Heart right ventricle (tissue), 16 donors: ENCODE measurements around the gene KMT2C. TPM values are rescaled to one million over a fixed set of nuclear protein-coding genes. Genes with fewer than 3 reads are reported as not detected.

ENCODE experiments used
- ATAC-seq, 8 donors: fragments of 200-7000 bp; cut with Tn5 transposase; one replicate each; pipeline ENCODE4 v1.9.1; 2020; ENCODE audit warnings: mild to moderate bottlenecking in 8 of 8, moderate library complexity in 8 of 8, moderate number of reproducible peaks in 1 of 8
- DNase-seq, 2 donors: peaks; one replicate each; pipeline ENCODE4 v3.0.0-alpha.2; 2020
- H3K27ac ChIP-seq, 10 donors: fragments of 200-600 bp; sonication (generic) in 2 of 10; one replicate each; pipeline versions ENCODE4 v1.5.0 to v1.8.0; 2020 to 2022; ENCODE audit warnings: mild to moderate bottlenecking in 3 of 10
- H3K27me3 ChIP-seq, 7 donors: fragments of 200-600 bp; one replicate each; pipeline ENCODE4 v1.8.0; 2021 to 2022; ENCODE audit warnings: mild to moderate bottlenecking in 2 of 7
- H3K36me3 ChIP-seq, 9 donors: fragments of 200-600 bp; sonication (generic) in 1 of 9; one replicate each; pipeline versions ENCODE4 v1.5.0 to v1.8.0; 2020 to 2022; ENCODE audit warnings: mild to moderate bottlenecking in 2 of 9
- H3K4me1 ChIP-seq, 9 donors: fragments of 200-600 bp; sonication (generic) in 1 of 9; one replicate each; pipeline versions ENCODE4 v1.5.0 to v1.8.0; 2020 to 2022; ENCODE audit warnings: mild to moderate bottlenecking in 4 of 9
- H3K4me3 ChIP-seq, 10 donors: fragments of 200-600 bp; sonication (generic) in 2 of 10; one replicate each; pipeline versions ENCODE4 v1.5.0 to v1.8.0; 2020 to 2022; ENCODE audit warnings: mild to moderate bottlenecking in 7 of 10, moderate library complexity in 2 of 10
- H3K9me3 ChIP-seq, 11 donors: fragments of 200-600 bp in 10 of 11; sonication (generic) in 2 of 11; one replicate each; pipeline versions ENCODE4 v1.5.0 to v1.8.0; 2013 to 2022; ENCODE audit warnings: mild to moderate bottlenecking in 2 of 11, control low read depth in 1 of 11, moderate library complexity in 1 of 11
- WGBS, 2 donors: extraction: QIAGEN DNeasy Blood & Tissue Kit; methylation state at CpG; one replicate each; pipeline ENCODE4 v1.1.7; 2013; ENCODE audit warnings: inconsistent platforms in 1 of 2; 5-methylcytosine and 5-hydroxymethylcytosine counted together
- intact Hi-C, 10 donors: fragments of 100-400 bp; cut with DNase I; formaldehyde crosslinking; loops; one replicate each; pipeline versions ENCODE4 v1.11.1 to v1.14.2; 2022
- polyA plus RNA-seq, 2 donors: library from polyadenylated mRNA; stranded (reverse); fragments of 200-250 nt; gene quantifications; one replicate each; pipeline ENCODE4 v1.2.3, GENCODE V29; 2013
- total RNA-seq, 10 donors: library from RNA; stranded (reverse); fragmentation: NEBNext Ultra II Directional in 3 of 10; extraction: Animal tissue kit (Norgen Biotek cat#: 25700) in 3 of 10; gene quantifications; one replicate each; pipeline versions ENCODE4 v1.2.1 to v1.2.4, GENCODE V29; 2021 to 2023
- TF ChIP-seq, protein P1 (sequence below), 9 donors: fragments of 200-600 bp; sonication (generic) in 2 of 9; IDR thresholded peaks; one replicate each; pipeline versions ENCODE4 v1.5.0 to v1.8.0; 2021 to 2022; ENCODE audit warnings: antibody characterized with exemption in 9 of 9, mild to moderate bottlenecking in 5 of 9, moderate library complexity in 1 of 9
- donor health status: Arrhythmogenic right ventricular cardiomyopathy.
- donor health status: ischemic (EF 13 %, LVEDD 7.1; RV severe dilation, severe dysfunction).
- donor health status: healthy with polysubstance abuse.
- donor health status: DM: no; HTN: yes; CAD: no.
- donor health status: DM: no; HTN: no; CAD: no.
- donor health status: ischemic (EF 25% LVEDD 6.9; RV normal size, moderate dysfunction).
- donor health status: ischemic (EF 25% LVEDD 5.7; RV mildly dilated, moderate dysfunction).
- donor health status: healthy.
- donor health status: DM: yes; HTN: yes; CAD: no.
- donor health status: Ischemic cardiomyopathy.
- donor health status: ischemic (EF 35%, LVEDD 5.7; RV mildly dilated, moderate dysfunction).
- donor health status: nonischemic (EF 11% LVEDD 7.7; RV severe dilation, severe dysfunction).
- donor health status: DM: yes; HTN: yes; CAD: no.
- donor health status: PGD.
- donor health status: ischemic (EF 29% LVEDD 5.4; RV normal size, mild dysfunction).
- donor health status: nonischemic (EF 23%, LVEDD 6.1; RV moderate dilation, normal function).

The KMT2C gene
- total and polyA plus RNA-seq, 12 donors: 5.5 to 54.3 (median 46.3) TPM

DNA sequence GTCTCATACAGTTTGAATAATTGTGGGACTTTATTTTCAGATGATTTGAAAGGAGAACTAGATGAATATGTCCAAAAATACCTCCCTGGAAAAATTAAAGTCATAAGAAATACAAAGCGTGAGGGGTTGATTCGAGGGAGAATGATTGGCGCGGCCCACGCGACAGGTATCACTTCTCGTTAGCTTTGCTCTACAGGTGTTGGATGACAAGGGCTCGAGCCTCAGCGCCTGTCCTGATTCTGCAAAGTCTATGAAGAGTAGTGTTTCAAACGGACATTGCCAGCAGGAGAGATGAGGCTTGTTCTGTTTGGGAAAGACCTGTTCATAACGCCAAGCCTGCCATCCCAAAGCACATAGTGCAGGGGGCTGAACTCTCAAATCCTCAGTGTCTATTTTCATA is 330.6 kb downstream of the KMT2C start:
- Histone ChIP-seq H3K36me3 (peaks cover 0 to 97% (median 9%) of the 10 kb centered on the region in 9 donors), H3K9me3 (no peaks in the 10 kb centered on the region), H3K27me3 (no peaks in the 10 kb centered on the region), H3K4me3 (no peak overlapping the region), H3K4me1 (peaks cover 0 to 4% (median 0%) of the 10 kb centered on the region in 9 donors), H3K27ac (no peak overlapping the region)
- TF ChIP-seq, protein P1, sequence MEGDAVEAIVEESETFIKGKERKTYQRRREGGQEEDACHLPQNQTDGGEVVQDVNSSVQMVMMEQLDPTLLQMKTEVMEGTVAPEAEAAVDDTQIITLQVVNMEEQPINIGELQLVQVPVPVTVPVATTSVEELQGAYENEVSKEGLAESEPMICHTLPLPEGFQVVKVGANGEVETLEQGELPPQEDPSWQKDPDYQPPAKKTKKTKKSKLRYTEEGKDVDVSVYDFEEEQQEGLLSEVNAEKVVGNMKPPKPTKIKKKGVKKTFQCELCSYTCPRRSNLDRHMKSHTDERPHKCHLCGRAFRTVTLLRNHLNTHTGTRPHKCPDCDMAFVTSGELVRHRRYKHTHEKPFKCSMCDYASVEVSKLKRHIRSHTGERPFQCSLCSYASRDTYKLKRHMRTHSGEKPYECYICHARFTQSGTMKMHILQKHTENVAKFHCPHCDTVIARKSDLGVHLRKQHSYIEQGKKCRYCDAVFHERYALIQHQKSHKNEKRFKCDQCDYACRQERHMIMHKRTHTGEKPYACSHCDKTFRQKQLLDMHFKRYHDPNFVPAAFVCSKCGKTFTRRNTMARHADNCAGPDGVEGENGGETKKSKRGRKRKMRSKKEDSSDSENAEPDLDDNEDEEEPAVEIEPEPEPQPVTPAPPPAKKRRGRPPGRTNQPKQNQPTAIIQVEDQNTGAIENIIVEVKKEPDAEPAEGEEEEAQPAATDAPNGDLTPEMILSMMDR (IDR thresholded peaks at IDR 0.05): no peak
- WGBS, 2 donors: 94 to 97% methylated on average over 11 of the region's 11 CpGs
- intact Hi-C loops: no loop called here
- DNase-seq: no peak
- ATAC-seq: no peak

DNA sequence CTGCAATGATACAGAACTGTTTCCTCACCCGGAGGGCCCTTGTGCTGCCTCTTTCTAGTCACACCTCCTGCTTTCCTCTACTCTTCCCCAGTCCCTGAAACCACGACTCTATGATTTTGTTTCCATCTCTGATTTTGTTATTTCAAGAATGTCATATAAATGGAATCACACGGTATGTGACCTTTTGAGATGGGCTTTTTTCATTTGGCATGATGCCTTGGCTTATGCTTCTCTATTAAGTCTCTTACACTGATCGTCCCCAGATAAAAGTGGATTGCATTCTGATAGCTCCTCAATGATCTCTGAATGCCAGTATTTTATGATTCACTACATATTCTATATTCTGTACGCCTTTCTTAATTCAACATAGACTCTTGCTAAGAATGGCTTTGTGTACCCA is 332.1 kb downstream of the KMT2C start:
- TF ChIP-seq, protein P1 (IDR thresholded peaks at IDR 0.05): no peak
- ATAC-seq: no peak
- peaks cover 0 to 4% (median 0%) of the 10 kb centered on the region in 9 donors for H3K4me1 ChIP-seq
- no peak overlapping the region for H3K27ac ChIP-seq
- intact Hi-C loops: no loop called here
- no peak for DNase-seq
- 68 to 69% methylated on average over 5 of the region's 5 CpGs for WGBS, 2 donors
- peaks cover 0 to 84% (median 9%) of the 10 kb centered on the region in 9 donors for H3K36me3 ChIP-seq
- H3K27me3 ChIP-seq: no peaks in the 10 kb centered on the region
- H3K9me3 ChIP-seq: no peaks in the 10 kb centered on the region
- no peak overlapping the region for H3K4me3 ChIP-seq

DNA sequence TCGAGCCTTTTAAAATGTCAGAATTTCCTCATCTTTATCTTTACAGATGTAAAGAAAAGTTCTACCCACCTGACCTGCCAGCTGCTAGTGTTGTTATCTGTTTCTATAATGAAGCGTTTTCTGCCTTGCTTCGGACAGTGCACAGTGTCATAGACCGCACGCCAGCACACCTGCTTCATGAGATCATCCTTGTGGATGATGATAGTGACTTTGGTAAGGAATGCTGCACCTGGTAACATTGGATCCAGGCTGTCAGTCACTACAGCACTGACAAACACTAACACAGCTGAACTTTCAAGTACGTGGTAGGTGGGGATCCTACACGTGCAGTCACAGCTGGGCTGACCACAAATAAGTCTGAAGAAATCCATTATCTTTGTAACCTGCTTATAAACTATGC is 332.7 kb downstream of the KMT2C start:
- DNase-seq (no peak), ATAC-seq (no peak)
- Histone ChIP-seq H3K27me3 (no peaks in the 10 kb centered on the region), H3K36me3 (peaks cover 0 to 78% (median 7%) of the 10 kb centered on the region in 9 donors), H3K9me3 (no peaks in the 10 kb centered on the region), H3K27ac (no peak overlapping the region), H3K4me3 (no peak overlapping the region), H3K4me1 (no peaks in the 10 kb centered on the region)
- 90 to 91% methylated on average over 7 of the region's 7 CpGs for WGBS, 2 donors
- intact Hi-C loops: no loop called here
- TF ChIP-seq, protein P1 (IDR thresholded peaks at IDR 0.05): no peak

GRCh38 chr7:152097330-152097729 is 338.5 kb downstream of the KMT2C start:
- intact Hi-C loops: no loop called here

More at GRCh38 chr7:152097330-152097729, 338.5 kb downstream of the KMT2C start:
- H3K4me1 ChIP-seq: no peaks in the 10 kb centered on the region
- no peak overlapping the region for H3K4me3 ChIP-seq
- no peak overlapping the region for H3K27ac ChIP-seq
- ATAC-seq: no peak
- no peak for DNase-seq
- H3K27me3 ChIP-seq: no peaks in the 10 kb centered on the region
- no peaks in the 10 kb centered on the region for H3K9me3 ChIP-seq
- 91 to 95% methylated on average over 4 of the region's 4 CpGs for WGBS, 2 donors
- TF ChIP-seq, protein P1 (IDR thresholded peaks at IDR 0.05): no peak
- peaks cover 0 to 43% (median 0%) of the 10 kb centered on the region in 9 donors for H3K36me3 ChIP-seq
